Lower lobe of right lung (tissue), 2 donors: ENCODE data around the gene STAB2. TPM values are rescaled to one million over a fixed set of nuclear protein-coding genes. Genes with fewer than 3 reads are reported as not detected.
A peak's percentile ranks its signal among the peaks of the same experiment; 100 is the strongest.

ENCODE experiments used
- ATAC-seq, 2 donors: fragments of 200-7000 bp; cut with Tn5 transposase; one replicate each; pipeline ENCODE4 v1.9.1; 2020 to 2022; ENCODE audit warnings: mild to moderate bottlenecking in 2 of 2, moderate library complexity in 2 of 2
- DNase-seq: peaks from one replicate; pipeline ENCODE4 v3.0.0-alpha.2; 2020
- H3K27ac ChIP-seq: fragments of 200-600 bp; one replicate; pipeline ENCODE4 v1.8.0; 2022
- H3K27me3 ChIP-seq: fragments of 200-600 bp; one replicate; pipeline ENCODE4 v1.8.0; 2022; ENCODE audit warnings: low read depth
- H3K36me3 ChIP-seq: fragments of 200-600 bp; one replicate; pipeline ENCODE4 v1.8.0; 2022; ENCODE audit warnings: mild to moderate bottlenecking
- H3K4me1 ChIP-seq: fragments of 200-600 bp; one replicate; pipeline ENCODE4 v1.8.0; 2022
- H3K4me3 ChIP-seq: fragments of 200-600 bp; one replicate; pipeline ENCODE4 v1.8.0; 2022; ENCODE audit warnings: mild to moderate bottlenecking
- H3K9me3 ChIP-seq: fragments of 200-600 bp; one replicate; pipeline ENCODE4 v1.8.0; 2022
- CTCF ChIP-seq: fragments of 200-600 bp; IDR thresholded peaks from one replicate; pipeline ENCODE4 v1.8.0; 2022; ENCODE audit warnings: antibody characterized with exemption, mild to moderate bottlenecking
- intact Hi-C: fragments of 100-400 bp; cut with DNase I; formaldehyde crosslinking; loops from one replicate; pipeline ENCODE4 v1.11.0; 2022
- total RNA-seq: library from RNA; stranded (reverse); fragmentation: NEBNext Ultra II Directional; extraction: Animal tissue kit (Norgen Biotek cat#: 25700); gene quantifications from one replicate; pipeline ENCODE4 v1.2.1, GENCODE V29; 2021
- donor health status: DM: no; HTN: yes; CAD: no; lungs with severe emphysema.

Gene STAB2
- total RNA-seq, 1 donor from 2014 or later = 1.4 TPM

- peaks cover under 1% of the 10 kb centered on the region for H3K9me3 ChIP-seq
- intact Hi-C loops = no loop called here
- DNase-seq = peak; percentile 45
- peaks cover 12% of the 10 kb centered on the region for H3K27me3 ChIP-seq
- H3K4me3 ChIP-seq = no peak overlapping the region
- no peak overlapping the region for H3K27ac ChIP-seq
- TF ChIP-seq CTCF = no peak
- ATAC-seq = peak in 1 of 2 donors; percentile 47
- no peaks in the 10 kb centered on the region for H3K4me1 ChIP-seq
- no peaks in the 10 kb centered on the region for H3K36me3 ChIP-seq
These were observed 15.8 kb upstream of the STAB2 start for GRCh38 chr12:103571286-103571685.

- Histone ChIP-seq H3K9me3 (no peaks in the 10 kb centered on the region), H3K36me3 (no peaks in the 10 kb centered on the region), H3K4me3 (no peak overlapping the region), H3K27me3 (peaks cover 12% of the 10 kb centered on the region), H3K27ac (no peak overlapping the region), H3K4me1 (no peaks in the 10 kb centered on the region)
- DNase-seq (no peak), ATAC-seq (no peak)
- TF ChIP-seq CTCF = no peak
- intact Hi-C loops = no loop called here
These were observed 14.6 kb upstream of the STAB2 start for GRCh38 chr12:103572312-103573045.

- H3K9me3 ChIP-seq = no peaks in the 10 kb centered on the region
- intact Hi-C loops = no loop called here
- H3K36me3 ChIP-seq = no peaks in the 10 kb centered on the region
- H3K27me3 ChIP-seq = peaks cover 12% of the 10 kb centered on the region
- TF ChIP-seq CTCF = no peak
- H3K27ac ChIP-seq = no peak overlapping the region
- no peaks in the 10 kb centered on the region for H3K4me1 ChIP-seq
- no peak for DNase-seq
- no peak overlapping the region for H3K4me3 ChIP-seq
- no peak for ATAC-seq
These were observed 13.9 kb upstream of the STAB2 start for GRCh38 chr12:103573185-103573584.

- no peak overlapping the region for H3K27ac ChIP-seq
- no peak overlapping the region for H3K4me3 ChIP-seq
- no peaks in the 10 kb centered on the region for H3K27me3 ChIP-seq
- H3K36me3 ChIP-seq = no peaks in the 10 kb centered on the region
- H3K4me1 ChIP-seq = no peaks in the 10 kb centered on the region
- ATAC-seq (no peak), DNase-seq (no peak)
- no peak for TF ChIP-seq CTCF
- no peaks in the 10 kb centered on the region for H3K9me3 ChIP-seq
- intact Hi-C loops = no loop called here
These were observed 8.1 kb upstream of the STAB2 start for GRCh38 chr12:103578926-103579325.

GRCh38 chr12:103580026-103580425 is 7.0 kb upstream of the STAB2 start:
- no peak for ATAC-seq
- no peak for TF ChIP-seq CTCF
- no peak for DNase-seq
- H3K36me3 ChIP-seq = no peaks in the 10 kb centered on the region
- no peak overlapping the region for H3K27ac ChIP-seq
- no peaks in the 10 kb centered on the region for H3K9me3 ChIP-seq
- H3K4me3 ChIP-seq = no peak overlapping the region
- no peaks in the 10 kb centered on the region for H3K4me1 ChIP-seq
- H3K27me3 ChIP-seq = no peaks in the 10 kb centered on the region
- intact Hi-C loops = no loop called here
